ENCODE data around the gene FHIP2A. TPM values are rescaled to one million over a fixed set of nuclear protein-coding genes. Genes with fewer than 3 reads are reported as not detected.
A peak's percentile ranks its signal among the peaks of the same experiment; 100 is the strongest.

The FHIP2A gene
- total and polyA plus RNA-seq, 10 donors = 4.6 to 37.5 (median 28.4) TPM

DNA sequence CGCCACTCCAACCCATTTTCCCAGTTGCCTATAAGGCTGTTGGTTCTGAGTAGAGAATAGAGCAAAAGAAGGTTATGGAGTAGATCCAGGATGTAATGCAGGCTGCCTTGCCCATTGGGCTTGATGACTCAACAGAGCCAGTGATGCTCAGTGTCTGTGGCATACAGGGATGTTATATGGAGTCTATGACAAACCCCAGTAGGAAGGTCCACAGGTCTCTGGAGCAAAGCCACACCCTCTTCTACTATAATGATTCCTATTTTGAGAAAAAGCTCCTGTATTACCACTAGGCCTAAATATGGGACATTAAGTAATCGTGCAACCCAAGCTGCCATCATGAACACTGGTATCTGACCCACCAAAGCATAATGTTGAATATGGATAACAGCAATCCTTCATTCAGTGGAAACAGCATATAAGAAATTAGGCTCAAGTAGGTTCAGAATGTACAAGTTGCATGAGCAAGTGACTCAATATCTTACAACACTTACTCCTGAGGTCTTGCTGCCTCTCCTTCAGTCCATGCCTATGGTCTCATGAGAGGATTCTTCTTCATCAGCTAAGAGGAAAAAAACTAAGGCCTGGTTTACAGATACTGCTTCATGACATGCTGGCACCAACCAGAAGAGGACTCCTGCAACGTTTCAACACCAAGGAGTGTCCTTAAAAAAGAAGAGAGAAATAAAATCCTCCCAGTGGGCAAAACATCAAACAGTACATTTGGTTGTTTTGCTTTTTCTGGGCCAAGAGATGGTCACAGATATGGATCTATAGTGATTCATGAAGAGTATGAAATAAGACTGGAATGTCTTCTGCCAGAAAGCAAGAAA, 14.8 kb upstream of the FHIP2A start:
- no peak for TF ChIP-seq POLR2AphosphoS5 (IDR thresholded peaks at IDR 0.05)
- no peak for TF ChIP-seq POLR2A (IDR thresholded peaks at IDR 0.05)
- TF ChIP-seq, protein P1, sequence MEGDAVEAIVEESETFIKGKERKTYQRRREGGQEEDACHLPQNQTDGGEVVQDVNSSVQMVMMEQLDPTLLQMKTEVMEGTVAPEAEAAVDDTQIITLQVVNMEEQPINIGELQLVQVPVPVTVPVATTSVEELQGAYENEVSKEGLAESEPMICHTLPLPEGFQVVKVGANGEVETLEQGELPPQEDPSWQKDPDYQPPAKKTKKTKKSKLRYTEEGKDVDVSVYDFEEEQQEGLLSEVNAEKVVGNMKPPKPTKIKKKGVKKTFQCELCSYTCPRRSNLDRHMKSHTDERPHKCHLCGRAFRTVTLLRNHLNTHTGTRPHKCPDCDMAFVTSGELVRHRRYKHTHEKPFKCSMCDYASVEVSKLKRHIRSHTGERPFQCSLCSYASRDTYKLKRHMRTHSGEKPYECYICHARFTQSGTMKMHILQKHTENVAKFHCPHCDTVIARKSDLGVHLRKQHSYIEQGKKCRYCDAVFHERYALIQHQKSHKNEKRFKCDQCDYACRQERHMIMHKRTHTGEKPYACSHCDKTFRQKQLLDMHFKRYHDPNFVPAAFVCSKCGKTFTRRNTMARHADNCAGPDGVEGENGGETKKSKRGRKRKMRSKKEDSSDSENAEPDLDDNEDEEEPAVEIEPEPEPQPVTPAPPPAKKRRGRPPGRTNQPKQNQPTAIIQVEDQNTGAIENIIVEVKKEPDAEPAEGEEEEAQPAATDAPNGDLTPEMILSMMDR (IDR thresholded peaks at IDR 0.05 in 8 of 11, conservative IDR thresholded peaks at IDR 0.05 in 3 of 11) = no peak
- no peaks in the 10 kb centered on the region for H3K9me3 ChIP-seq
- no peaks in the 10 kb centered on the region for H3K27me3 ChIP-seq (replicated peaks in 1 of 7)
- H3K36me3 ChIP-seq = no peaks in the 10 kb centered on the region
- WGBS, 5 donors = 85 to 94% (median 88%) methylated on average over 3 of the region's 3 CpGs
- no peak for DNase-seq
- no peak overlapping the region for H3K27ac ChIP-seq
- H3K4me3 ChIP-seq = no peak overlapping the region
- peaks cover 0 to 6% (median 0%) of the 10 kb centered on the region in 6 donors for H3K4me1 ChIP-seq
- intact Hi-C loops (cut with DNase I; ENCODE audit: low total_unique reads) = no loop called here

DNA sequence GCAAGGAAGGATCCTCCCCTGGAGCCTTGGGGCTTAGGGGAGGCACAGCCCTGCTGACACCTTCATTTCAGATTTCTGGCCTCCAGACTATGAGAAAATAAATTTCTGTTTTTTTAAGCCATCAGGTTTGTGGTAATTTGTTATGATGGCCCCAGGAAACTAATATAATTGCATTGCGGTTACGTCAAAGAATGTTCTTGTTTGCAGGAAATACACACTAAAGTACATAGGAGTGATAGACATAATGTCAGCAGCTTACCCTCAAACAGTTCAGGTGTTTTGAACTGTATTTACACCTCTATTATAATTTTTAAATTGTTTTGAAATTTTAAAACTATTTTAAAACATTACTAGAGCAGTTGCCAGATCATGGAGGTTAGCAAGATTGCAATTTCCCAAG, 12.6 kb upstream of the FHIP2A start:
- Histone ChIP-seq H3K4me3 (no peak overlapping the region), H3K27me3 (replicated peaks in 1 of 7) (no peaks in the 10 kb centered on the region), H3K9me3 (no peaks in the 10 kb centered on the region), H3K27ac (peak overlapping the region in 1 of 8 donors; percentile 40), H3K36me3 (no peaks in the 10 kb centered on the region), H3K4me1 (peaks cover 0 to 6% (median 0%) of the 10 kb centered on the region in 6 donors)
- intact Hi-C loops (cut with DNase I; ENCODE audit: low total_unique reads) = no loop called here
- TF ChIP-seq POLR2AphosphoS5 (IDR thresholded peaks at IDR 0.05) (no peak), POLR2A (IDR thresholded peaks at IDR 0.05) (no peak)
- TF ChIP-seq, protein P1 (IDR thresholded peaks at IDR 0.05 in 8 of 11, conservative IDR thresholded peaks at IDR 0.05 in 3 of 11) = no peak
- 84 to 96% (median 92%) methylated on average over 2 of the region's 2 CpGs for WGBS, 5 donors
- no peak for DNase-seq

DNA sequence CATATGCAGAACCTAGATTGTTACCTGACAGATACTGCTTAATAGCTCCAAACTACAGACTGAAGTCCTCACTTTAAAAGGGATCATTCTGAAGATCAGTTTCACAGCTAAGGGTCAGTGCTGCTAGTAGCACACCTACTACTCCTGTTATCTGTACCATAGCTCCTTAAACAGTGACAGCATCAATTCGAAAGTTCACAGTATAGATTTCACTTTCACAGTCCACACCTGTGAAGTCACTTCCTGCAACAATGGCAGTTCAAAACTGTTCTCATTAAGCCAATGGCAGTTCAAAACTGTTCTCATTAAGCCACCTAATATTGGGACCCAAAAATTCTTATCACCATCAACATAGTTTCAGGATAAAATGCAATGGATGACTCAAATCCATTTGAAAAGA, 10.7 kb upstream of the FHIP2A start:
- Histone ChIP-seq H3K9me3 (no peaks in the 10 kb centered on the region), H3K27ac (peak overlapping the region in 1 of 8 donors; percentile 22), H3K4me1 (peaks cover 0 to 6% (median 0%) of the 10 kb centered on the region in 6 donors), H3K27me3 (replicated peaks in 1 of 7) (no peaks in the 10 kb centered on the region), H3K4me3 (no peak overlapping the region), H3K36me3 (no peaks in the 10 kb centered on the region)
- no peak for DNase-seq
- TF ChIP-seq POLR2A (IDR thresholded peaks at IDR 0.05) (no peak), POLR2AphosphoS5 (IDR thresholded peaks at IDR 0.05) (no peak)
- TF ChIP-seq, protein P1 (IDR thresholded peaks at IDR 0.05 in 8 of 11, conservative IDR thresholded peaks at IDR 0.05 in 3 of 11) = no peak
- 50 to 62% (median 58%) methylated on average over 1 of the region's 1 CpG for WGBS, 5 donors
- intact Hi-C loops (cut with DNase I; ENCODE audit: low total_unique reads) = no loop called here

DNA sequence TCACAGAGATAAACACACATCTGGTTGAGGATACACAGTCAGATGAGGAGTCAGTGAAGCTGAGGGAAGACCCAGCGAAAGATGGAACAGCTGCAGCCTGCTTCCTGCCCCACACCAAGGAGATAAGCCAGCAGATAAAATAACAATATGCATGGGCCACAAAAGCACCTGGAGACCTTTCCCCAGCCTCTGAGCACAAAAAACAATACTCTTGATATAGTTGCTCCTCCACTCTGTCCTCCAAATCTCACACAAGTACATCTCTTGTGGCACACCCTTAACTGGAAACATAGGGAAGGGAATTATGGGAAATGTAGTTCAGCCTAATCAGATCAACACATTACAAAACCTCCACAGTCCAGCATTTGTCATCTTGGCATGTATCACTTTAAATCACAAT, 9.7 kb upstream of the FHIP2A start:
- H3K27ac ChIP-seq = no peak overlapping the region
- intact Hi-C loops (cut with DNase I; ENCODE audit: low total_unique reads) = no loop called here
- H3K4me1 ChIP-seq = peaks cover 0 to 6% (median 0%) of the 10 kb centered on the region in 6 donors
- H3K4me3 ChIP-seq = no peak overlapping the region
- no peak for TF ChIP-seq POLR2AphosphoS5 (IDR thresholded peaks at IDR 0.05)
- no peak for TF ChIP-seq POLR2A (IDR thresholded peaks at IDR 0.05)
- TF ChIP-seq, protein P1 (IDR thresholded peaks at IDR 0.05 in 8 of 11, conservative IDR thresholded peaks at IDR 0.05 in 3 of 11) = no peak
- no peaks in the 10 kb centered on the region for H3K9me3 ChIP-seq
- DNase-seq = no peak
- WGBS, 5 donors = 50 to 89% (median 77%) methylated on average over 1 of the region's 1 CpG
- H3K36me3 ChIP-seq = no peaks in the 10 kb centered on the region
- no peaks in the 10 kb centered on the region for H3K27me3 ChIP-seq (replicated peaks in 1 of 7)

All from spleen (tissue), 11 donors.